GM10266 (cell line): Measurements from ENCODE around the gene PDC.
A peak's percentile ranks its signal among the peaks of the same experiment; 100 is the strongest.

Experiments
- DNase-seq: peaks from one replicate; pipeline ENCODE4 v3.0.0; 2012; ENCODE audit errors: extremely low spot score
- CTCF ChIP-seq: IDR thresholded peaks from 2 replicates; pipeline ENCODE4 v1.5.1; 2012; ENCODE audit warnings: mild to moderate bottlenecking, low read depth; ENCODE audit not compliant: control insufficient read depth, insufficient read depth; ENCODE audit errors: missing control alignments

PDC gene

GRCh38 chr1:186424539-186424938, 36.4 kb downstream of the PDC start:
- no peak for TF ChIP-seq CTCF
- no peak for DNase-seq

GRCh38 chr1:186421446-186421845, 39.5 kb downstream of the PDC start:
- DNase-seq = no peak
- no peak for TF ChIP-seq CTCF

GRCh38 chr1:186420923-186421322, 40.0 kb downstream of the PDC start:
- TF ChIP-seq CTCF = no peak
- DNase-seq = peak; percentile 13

GRCh38 chr1:186420311-186420710, 40.6 kb downstream of the PDC start:
- no peak for DNase-seq
- TF ChIP-seq CTCF = no peak

GRCh38 chr1:186418503-186418902, 42.4 kb downstream of the PDC start:
- no peak for DNase-seq
- no peak for TF ChIP-seq CTCF

- TF ChIP-seq CTCF = no peak
- no peak for DNase-seq
These were observed 47.6 kb downstream of the PDC start for GRCh38 chr1:186413319-186413718.

- peak; percentile 7 for DNase-seq
- no peak for TF ChIP-seq CTCF
These were observed 51.8 kb downstream of the PDC start for GRCh38 chr1:186409091-186409490.
